HL-60 (cell line): ENCODE measurements around the gene HMGCL.

Experiments
- DNase-seq, 2 experiments: peaks; one replicate each; pipeline ENCODE4 v3.0.0-alpha.2; 2010 to 2020; ENCODE audit warnings: low read depth in 1 of 2, low spot score in 1 of 2
- H3K27ac ChIP-seq: fragments of 250-450 bp; sonication (Bioruptor Pico); replicated peaks from 2 replicates; pipeline ENCODE4 v1.5.1; 2020; ENCODE audit warnings: mild to moderate bottlenecking, moderate library complexity
- H3K27me3 ChIP-seq: fragments of 250-450 bp; sonication (Bioruptor Pico); 2 replicates; pipeline ENCODE4 v1.5.1; 2021; ENCODE audit warnings: mild to moderate bottlenecking, moderate library complexity; ENCODE audit not compliant: insufficient read depth, poor library complexity, severe bottlenecking
- H3K4me3 ChIP-seq: replicated peaks from 2 replicates; pipeline ENCODE4 v1.5.1; 2011; ENCODE audit warnings: mild to moderate bottlenecking, control low read depth, low read length; ENCODE audit not compliant: insufficient read depth
- CTCF ChIP-seq: IDR thresholded peaks from one replicate; pipeline ENCODE4 v1.5.1; 2011; ENCODE audit warnings: low read length, control low read depth, inconsistent platforms; ENCODE audit not compliant: insufficient read depth
- GABPA ChIP-seq: IDR thresholded peaks from 2 replicates; pipeline ENCODE4 v1.6.1; 2012; ENCODE audit warnings: low read depth
- POLR2AphosphoS5 ChIP-seq: IDR thresholded peaks from 2 replicates; pipeline ENCODE4 v1.6.1; 2012; ENCODE audit warnings: low read depth
- REST ChIP-seq: IDR thresholded peaks from 2 replicates; pipeline ENCODE4 v1.6.1; 2012; ENCODE audit warnings: low read depth; ENCODE audit not compliant: insufficient replicate concordance
- SPI1 ChIP-seq: IDR thresholded peaks from 2 replicates; pipeline ENCODE4 v1.6.1; 2012; ENCODE audit warnings: low read depth, mild to moderate bottlenecking, borderline replicate concordance

The HMGCL gene

GRCh38 chr1:23816906-23817305, 8.3 kb downstream of the HMGCL start:
- peak; percentile 87 for TF ChIP-seq SPI1
- no peak for TF ChIP-seq REST

DNA sequence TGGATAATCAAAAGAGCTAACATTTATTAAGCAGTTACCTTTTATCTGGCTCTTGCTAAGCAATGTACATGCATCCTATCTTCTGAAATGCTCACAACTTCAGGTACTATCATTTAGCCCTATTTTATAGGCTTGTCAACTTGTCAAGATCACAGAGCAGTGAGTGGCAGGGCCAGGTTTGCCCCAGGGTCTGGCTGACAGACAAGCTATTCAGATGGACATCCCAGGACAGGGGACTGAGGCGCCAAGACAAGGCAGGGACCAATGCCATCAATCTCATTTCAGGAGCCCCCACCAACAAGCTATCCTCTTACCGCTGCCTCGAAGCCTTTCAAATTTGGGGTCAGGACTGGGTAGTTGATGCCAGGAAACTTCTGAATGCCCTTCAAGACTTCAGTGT, 8.9 kb downstream of the HMGCL start:
- TF ChIP-seq POLR2AphosphoS5 (no peak), REST (no peak), CTCF (no peak), SPI1 (no peak), GABPA (no peak)
- DNase-seq, result no peak
- no peaks in the 10 kb centered on the region for H3K27me3 ChIP-seq
- peak overlapping the region; percentile 42 for H3K27ac ChIP-seq
- H3K4me3 ChIP-seq, result no peak overlapping the region

More at GRCh38 chr1:23816906-23817305, 8.3 kb downstream of the HMGCL start:
- Histone ChIP-seq H3K4me3 (no peak overlapping the region), H3K27me3 (no peaks in the 10 kb centered on the region), H3K27ac (peak overlapping the region; percentile 42)
- peak in 1 of 2 experiments; percentile 47 for DNase-seq

- no peaks in the 10 kb centered on the region for H3K27me3 ChIP-seq
- TF ChIP-seq GABPA, result no peak
- TF ChIP-seq REST, result no peak
- TF ChIP-seq CTCF, result no peak
- no peak for TF ChIP-seq SPI1
- no peak for TF ChIP-seq POLR2AphosphoS5
- no peak overlapping the region for H3K27ac ChIP-seq
- no peak overlapping the region for H3K4me3 ChIP-seq
- no peak for DNase-seq
These were observed 11.2 kb downstream of the HMGCL start for GRCh38 chr1:23814016-23814415.
